Measurements from ENCODE around the gene PSMD14. TPM values are rescaled to one million over a fixed set of nuclear protein-coding genes. Genes with fewer than 3 reads are reported as not detected.

Gene PSMD14
- total RNA-seq, 2 experiments from 2014 or later = 49.2 to 84.3 TPM

GRCh38 chr2:161303535-161304050 is 4.6 kb upstream of the PSMD14 start:
- Histone ChIP-seq H3K27ac (ENCODE audit: low read depth, low read length, poor library complexity, severe bottlenecking) (no peak overlapping the region), H3K4me1 (ENCODE audit: insufficient read depth, low read length, poor library complexity, severe bottlenecking) (no peaks in the 10 kb centered on the region), H4K20me1 (ENCODE audit: insufficient read depth, low read length) (no peaks in the 10 kb centered on the region), H3K4me3 (ENCODE audit: low read depth, low read length, poor library complexity, severe bottlenecking) (no peak overlapping the region), H3K9me2 (ENCODE audit: insufficient read depth, low read length) (no peaks in the 10 kb centered on the region), H3K9me3 (ENCODE audit: low read length) (peaks cover 17% of the 10 kb centered on the region), H3K36me3 (ENCODE audit: insufficient read depth, low read length) (no peaks in the 10 kb centered on the region; the same call in 1 of the 2 replicates), H2AFZ (ENCODE audit: low read length) (no peak overlapping the region), H3K4me2 (ENCODE audit: low read length) (no peak overlapping the region), H3K79me2 (ENCODE audit: insufficient read depth, low read depth, low read length) (peaks cover 5% of the 10 kb centered on the region; the same call in 1 of the 2 replicates)
- TF ChIP-seq CTCF (conservative IDR thresholded peaks at IDR 0.05; ENCODE audit: low read length) (no peak), EZH2phosphoT487 (IDR thresholded peaks at IDR 0.05; ENCODE audit: borderline replicate concordance, low read depth, low read length) (no peak)
- no TSS peak for BruUV-seq (replicated peaks)
- ChIA-PET CTCF (ENCODE audit: unreplicated experiment) (no interaction called here), POLR2A (interaction anchor here (1.0 kb wide), 1 partner anchor 70 kb away, joined by 3 read pairs; no protein-coding TSS in a partner anchor)
- no peak for DNase-seq (ENCODE audit: low spot score)
- intact Hi-C loops (cut with micrococcal nuclease; ENCODE audit: unreplicated experiment) = no loop called here

GRCh38 chr2:161306919-161307318 is 1.3 kb upstream of the PSMD14 start:
- no TSS peak for BruUV-seq (replicated peaks)
- H3K4me3 ChIP-seq (ENCODE audit: low read depth, low read length, poor library complexity, severe bottlenecking) = peak overlapping the region; percentile 87
- ChIA-PET CTCF (ENCODE audit: unreplicated experiment) (interaction anchor here (0.5 kb wide), 1 partner anchor 9 kb away, joined by 3 read pairs; no protein-coding TSS in a partner anchor), POLR2A (interaction anchor here (0.7 to 3.4 kb wide), 5 partner anchors 14 to 221 kb away, joined by 3 to 17 read pairs (median 4); no protein-coding TSS in a partner anchor)
- DNase-seq (ENCODE audit: low spot score) = no peak
- no peaks in the 10 kb centered on the region for H3K9me2 ChIP-seq (ENCODE audit: insufficient read depth, low read length)
- peaks cover 39% of the 10 kb centered on the region for H3K79me2 ChIP-seq (ENCODE audit: insufficient read depth, low read depth, low read length)
- TF ChIP-seq EZH2phosphoT487 (IDR thresholded peaks at IDR 0.05; ENCODE audit: borderline replicate concordance, low read depth, low read length) = no peak
- peak; percentile 55; the same call in 1 of the 2 replicates for TF ChIP-seq CTCF (conservative IDR thresholded peaks at IDR 0.05; ENCODE audit: low read length)
- H3K4me1 ChIP-seq (ENCODE audit: insufficient read depth, low read length, poor library complexity, severe bottlenecking) = peaks cover 13% of the 10 kb centered on the region
- H3K27ac ChIP-seq (ENCODE audit: low read depth, low read length, poor library complexity, severe bottlenecking) = no peak overlapping the region
- intact Hi-C loops (cut with micrococcal nuclease; ENCODE audit: unreplicated experiment) = no loop called here
- peaks cover 17% of the 10 kb centered on the region for H3K9me3 ChIP-seq (ENCODE audit: low read length)
- peak overlapping the region; percentile 76 for H3K4me2 ChIP-seq (ENCODE audit: low read length)
- H3K36me3 ChIP-seq (ENCODE audit: insufficient read depth, low read length) = peaks cover 17% of the 10 kb centered on the region
- H2AFZ ChIP-seq (ENCODE audit: low read length) = peak overlapping the region; percentile 97; the same call in 1 of the 2 replicates
- no peaks in the 10 kb centered on the region for H4K20me1 ChIP-seq (ENCODE audit: insufficient read depth, low read length)

- H3K27ac ChIP-seq (ENCODE audit: low read depth, low read length, poor library complexity, severe bottlenecking) = peak overlapping the region; percentile 90
- H3K36me3 ChIP-seq (ENCODE audit: insufficient read depth, low read length) = peaks cover 24% of the 10 kb centered on the region
- CTCF ChIA-PET (ENCODE audit: unreplicated experiment) = no interaction called here
- H3K9me2 ChIP-seq (ENCODE audit: insufficient read depth, low read length) = no peaks in the 10 kb centered on the region
- POLR2A ChIA-PET = interaction anchor here (0.5 to 3.4 kb wide), 18 partner anchors 9 to 620 kb away, joined by 3 to 17 read pairs (median 4); no protein-coding TSS in a partner anchor
- peaks cover 13% of the 10 kb centered on the region for H3K4me1 ChIP-seq (ENCODE audit: insufficient read depth, low read length, poor library complexity, severe bottlenecking)
- intact Hi-C loops (cut with micrococcal nuclease; ENCODE audit: unreplicated experiment) = loop anchor here (1.0 to 2.0 kb wide), 2 partner anchors 63 to 147 kb away; partner anchors contain the start of gene TANK
- peak overlapping the region; percentile 87 for H3K4me3 ChIP-seq (ENCODE audit: low read depth, low read length, poor library complexity, severe bottlenecking)
- TF ChIP-seq EZH2phosphoT487 (IDR thresholded peaks at IDR 0.05; ENCODE audit: borderline replicate concordance, low read depth, low read length) (no peak), CTCF (conservative IDR thresholded peaks at IDR 0.05; ENCODE audit: low read length) (no peak)
- peaks cover 46% of the 10 kb centered on the region for H3K79me2 ChIP-seq (ENCODE audit: insufficient read depth, low read depth, low read length)
- H3K9me3 ChIP-seq (ENCODE audit: low read length) = peaks cover 17% of the 10 kb centered on the region
- H4K20me1 ChIP-seq (ENCODE audit: insufficient read depth, low read length) = 0 out of 2 replicates have a peak, but pooled peaks cover 2% of the 10 kb centered on the region
- peak overlapping the region; percentile 76 for H3K4me2 ChIP-seq (ENCODE audit: low read length)
- TSS peak; percentile 87 for BruUV-seq (replicated peaks)
- peak overlapping the region; percentile 97 for H2AFZ ChIP-seq (ENCODE audit: low read length)
- peak; percentile 16 for DNase-seq (ENCODE audit: low spot score)
These were observed 549 bp upstream of the PSMD14 start for GRCh38 chr2:161307676-161308075.
